ENCODE measurements around the gene FPGS.

DNA sequence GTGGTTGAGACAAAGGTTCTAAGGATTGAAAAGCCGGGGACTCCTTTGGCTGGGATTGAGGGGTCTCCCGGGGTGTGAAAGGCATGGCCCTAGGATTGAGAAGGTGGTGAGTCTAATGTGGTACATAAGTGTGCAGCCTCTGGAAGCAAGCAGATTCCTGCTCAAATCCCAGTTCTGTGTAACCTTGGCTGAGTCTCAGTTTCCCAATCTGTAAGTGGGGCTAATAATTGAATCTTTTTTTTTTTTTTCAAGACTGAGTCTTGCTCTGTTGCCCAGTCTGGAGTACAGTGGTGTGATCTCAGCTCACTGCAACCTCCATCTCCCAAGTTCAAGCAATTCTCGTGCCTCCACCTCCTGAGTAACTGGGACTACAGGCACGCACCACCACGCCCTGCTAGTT, 30.1 kb upstream of the FPGS start:
- TF ChIP-seq ZBTB21 (CRISPR knock-in tag; IDR thresholded peaks at IDR 0.05; ENCODE audit: borderline replicate concordance) (no peak), CTCF (IDR thresholded peaks at IDR 0.05) (no peak)

All from WTC11 (cell line).